NCI-H1436 (cell line): ENCODE results near the gene ARL4D.
"Not testable (repeated sequence)": the region's sequence is repeated elsewhere in the genome, so short reads cannot be mapped to it uniquely, and the experiment has no call there.

ENCODE experiments used
- DNase-seq: peaks from one replicate; lab custom pipeline; 2025; lab: John Stamatoyannopoulos, UW

ARL4D gene, protein sequence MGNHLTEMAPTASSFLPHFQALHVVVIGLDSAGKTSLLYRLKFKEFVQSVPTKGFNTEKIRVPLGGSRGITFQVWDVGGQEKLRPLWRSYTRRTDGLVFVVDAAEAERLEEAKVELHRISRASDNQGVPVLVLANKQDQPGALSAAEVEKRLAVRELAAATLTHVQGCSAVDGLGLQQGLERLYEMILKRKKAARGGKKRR

DNA sequence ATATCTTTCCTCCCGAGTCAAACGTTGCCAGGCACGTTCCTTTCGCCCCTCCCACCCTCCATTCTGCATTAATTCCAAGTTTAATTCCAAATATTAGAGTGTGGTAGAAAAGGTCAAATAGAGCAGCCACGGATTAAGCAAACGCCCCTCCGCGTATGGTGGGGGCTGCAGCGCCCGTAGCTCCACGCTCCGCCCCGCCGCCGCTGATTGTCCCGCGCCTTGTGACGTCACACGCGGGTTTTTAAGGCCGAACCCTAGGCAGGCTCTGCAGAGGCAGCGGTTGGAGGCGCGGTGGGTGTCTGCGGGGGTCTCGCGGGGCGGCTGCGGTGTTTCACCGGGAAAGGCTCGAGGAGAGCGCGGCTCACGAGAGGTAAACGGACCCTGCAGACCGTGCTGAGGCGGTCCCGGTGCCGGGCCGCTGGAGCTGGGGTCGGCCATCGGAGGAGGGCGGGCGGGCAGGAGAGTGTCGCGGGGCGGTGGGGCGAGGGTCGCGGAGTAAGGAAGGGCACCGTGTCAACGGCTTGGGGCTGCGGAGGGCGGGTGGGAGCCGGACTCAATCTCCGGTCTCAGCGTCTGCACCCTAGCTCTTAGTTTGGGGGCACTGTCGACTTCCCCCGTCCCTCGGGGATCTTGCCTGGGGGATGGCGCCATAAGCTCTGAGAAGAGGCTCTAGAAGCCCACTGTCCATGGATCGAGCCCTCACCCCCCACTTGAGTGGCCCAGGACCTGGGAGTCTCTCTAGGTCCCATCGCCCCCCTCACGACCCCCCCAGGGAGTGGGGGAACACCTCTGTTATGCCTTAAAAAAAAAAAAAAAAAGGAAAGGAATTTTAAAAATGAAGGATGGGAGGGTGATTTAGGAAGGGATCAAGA, at the start of gene ARL4D:
TSS of gene ARL4D (plus strand) at position 270 of the 872 bp plus-strand sequence. CDS start 740 bp downstream, outside the sequence.
- peak; percentile 94 for DNase-seq

DNA sequence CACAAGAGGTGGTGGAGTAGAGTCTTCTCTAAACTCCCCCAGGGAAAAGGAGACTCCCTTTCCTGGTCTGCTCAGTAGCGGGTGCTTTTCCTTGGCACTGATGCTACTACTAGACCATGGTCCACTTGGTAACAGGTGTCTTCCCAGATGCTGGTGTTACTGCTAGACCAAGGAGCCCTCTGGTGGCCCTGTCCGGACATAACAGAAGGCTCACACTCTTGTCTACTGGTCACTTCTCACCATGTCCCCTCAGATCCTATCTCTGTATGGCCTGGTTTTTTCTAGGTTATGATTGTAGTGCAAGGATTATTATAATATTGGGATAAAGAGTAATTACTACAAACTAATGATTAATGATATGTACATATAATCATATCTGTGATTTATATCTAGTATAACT, 49.7 kb upstream of the ARL4D start:
- DNase-seq, result no peak

DNA sequence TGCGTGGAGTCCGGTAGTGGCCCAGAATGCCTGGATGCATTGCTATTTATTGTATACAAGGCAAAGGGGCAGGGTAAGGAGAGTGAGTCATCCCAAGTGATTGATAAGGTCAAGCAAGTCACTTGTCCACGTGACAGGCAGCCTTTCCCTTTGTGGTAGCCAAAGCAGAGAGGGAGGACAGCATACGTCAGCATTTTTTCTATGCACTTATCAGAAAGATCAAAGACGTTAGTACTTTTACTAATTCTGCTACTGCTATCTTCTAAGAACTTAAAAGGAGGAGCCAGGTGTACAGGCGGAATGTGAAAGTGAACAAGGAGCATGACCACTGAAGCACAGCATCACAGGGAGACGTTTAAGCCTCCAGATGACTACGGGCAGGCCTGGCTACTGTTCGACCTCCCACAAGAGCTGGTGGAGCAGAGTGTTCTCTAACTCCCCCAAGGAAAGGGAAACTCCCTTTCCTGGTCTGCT, 47.9 kb upstream of the ARL4D start:
- no peak for DNase-seq

DNA sequence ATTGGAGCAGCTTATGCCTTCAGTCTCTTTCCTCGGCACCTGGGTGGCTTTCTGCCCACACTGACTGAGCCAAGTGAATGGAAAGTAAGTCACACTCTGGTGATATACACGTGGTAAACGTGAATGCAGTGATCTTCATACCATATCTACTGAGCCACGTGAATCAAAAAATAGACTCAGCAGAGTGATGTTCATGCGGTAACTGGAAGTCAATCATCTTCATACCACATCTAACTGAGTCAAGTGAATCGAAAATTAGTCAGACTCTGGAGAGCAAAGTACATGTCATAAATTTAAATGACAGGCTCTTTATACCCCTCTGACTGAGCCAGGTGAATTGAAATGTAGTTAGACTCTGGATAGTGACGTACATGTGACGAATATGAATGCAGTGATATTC, 47.1 kb upstream of the ARL4D start:
- DNase-seq, result no peak

DNA sequence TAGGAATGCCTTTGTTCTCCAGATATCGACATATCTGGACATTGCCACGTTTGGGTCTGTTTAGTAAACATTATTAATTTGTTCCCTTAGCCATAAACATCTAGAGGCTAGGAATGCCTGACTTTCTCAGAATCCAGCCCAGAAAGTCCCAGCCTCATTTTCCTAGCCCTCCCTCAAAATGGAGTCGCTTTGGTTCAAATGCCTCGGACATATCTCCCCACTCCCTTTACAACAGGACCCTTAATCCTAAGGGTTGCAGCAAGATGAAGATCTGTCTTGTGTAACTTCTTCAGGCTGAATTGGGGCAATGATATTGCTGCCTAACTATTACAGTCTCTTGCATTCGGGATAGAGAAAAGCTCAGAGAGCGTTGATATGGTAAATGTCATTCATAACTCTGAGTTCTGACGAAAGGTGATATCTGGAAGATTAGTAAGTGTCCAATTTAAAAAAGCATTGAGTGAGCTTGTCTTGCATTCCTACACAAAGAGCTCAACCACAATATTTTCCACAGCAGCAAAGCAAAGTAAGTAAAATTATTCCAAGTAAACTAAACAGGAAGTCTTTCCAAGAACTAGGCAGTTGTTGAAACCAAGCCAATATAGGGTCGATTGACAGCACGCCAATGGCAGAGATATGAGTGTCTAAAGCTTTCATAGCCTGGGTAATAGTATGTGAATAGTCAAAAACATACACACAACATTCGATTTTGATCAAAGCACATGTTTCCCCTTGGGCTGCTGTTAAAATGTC, 46.0 kb upstream of the ARL4D start:
- no peak for DNase-seq

DNA sequence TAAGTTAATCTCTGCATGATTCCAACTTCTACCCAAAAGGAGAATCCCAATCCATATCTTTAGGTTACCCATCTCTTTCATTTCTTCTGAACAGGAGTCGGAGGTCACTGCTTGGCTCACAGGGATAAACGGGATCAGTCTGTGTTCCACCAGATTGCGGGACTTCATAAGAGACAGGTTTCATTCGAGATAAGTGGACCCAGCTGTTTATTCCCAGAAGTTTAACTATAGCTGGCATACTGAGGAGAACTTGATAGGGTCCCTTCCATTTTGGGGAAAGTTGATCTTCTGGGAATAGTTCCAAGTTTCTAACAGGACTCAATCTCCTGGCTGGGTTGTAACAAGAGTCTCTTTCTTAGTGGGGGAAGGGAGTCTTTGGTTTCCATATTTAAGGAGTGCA, 45.4 kb upstream of the ARL4D start:
- no peak for DNase-seq

DNA sequence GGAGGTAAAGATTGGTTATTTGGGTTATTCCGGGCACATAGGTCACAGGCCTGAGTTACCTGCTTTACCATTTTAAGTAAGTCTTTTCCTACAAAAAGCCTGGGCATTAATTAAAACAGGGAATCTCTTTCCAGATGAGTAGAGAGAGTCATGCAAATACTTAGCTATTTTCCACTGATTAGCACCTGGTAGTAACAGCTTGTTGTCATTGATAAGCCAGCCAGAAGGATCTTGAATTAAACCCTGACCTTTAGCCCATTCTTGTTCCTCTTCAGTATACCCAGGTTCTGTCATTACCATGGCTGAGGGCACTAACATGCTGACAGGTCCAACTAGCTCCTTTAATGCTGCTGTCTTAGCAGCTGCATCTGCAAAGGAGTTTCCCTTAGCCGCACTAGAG, 44.4 kb upstream of the ARL4D start:
- DNase-seq, result no peak

DNA sequence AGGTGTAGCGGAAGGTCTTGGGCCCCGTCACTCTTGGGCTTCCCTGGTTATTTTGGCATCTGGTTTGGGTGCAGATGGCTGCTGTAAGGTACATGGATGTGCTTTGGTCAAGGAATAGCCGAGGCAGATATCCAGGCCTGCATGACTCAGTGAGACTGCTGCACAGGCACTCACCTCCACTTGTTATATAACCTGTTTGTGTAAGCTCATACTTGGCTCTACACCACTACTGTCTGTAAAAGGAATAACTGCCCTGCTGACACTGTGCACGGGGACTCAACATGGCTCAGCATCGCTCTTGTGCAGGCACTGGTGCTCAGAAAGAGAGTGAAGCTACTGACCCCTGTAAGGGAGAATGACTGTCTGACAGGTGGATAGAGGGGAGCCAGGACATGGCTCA, 42.3 kb upstream of the ARL4D start:
- DNase-seq, result no peak

DNA sequence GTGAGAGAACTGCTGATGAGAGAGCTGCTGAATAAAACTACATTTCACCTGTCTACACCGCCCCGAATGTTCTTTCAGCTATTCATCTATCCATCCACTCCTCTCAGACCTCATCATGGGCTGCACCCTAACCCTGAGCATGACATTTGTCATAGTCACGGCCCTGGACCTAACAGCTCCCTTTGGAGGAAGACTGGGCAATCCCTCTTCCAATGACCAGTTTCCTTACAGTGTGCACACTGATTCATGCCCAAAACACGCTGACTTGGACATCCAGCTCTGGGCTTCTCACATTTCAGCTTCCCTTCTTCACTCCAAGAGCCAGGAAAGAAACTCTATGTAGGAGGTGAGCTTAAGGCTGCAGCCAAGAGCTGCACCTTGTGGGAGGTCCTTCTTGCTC, 41.8 kb upstream of the ARL4D start:
- no peak for DNase-seq

DNA sequence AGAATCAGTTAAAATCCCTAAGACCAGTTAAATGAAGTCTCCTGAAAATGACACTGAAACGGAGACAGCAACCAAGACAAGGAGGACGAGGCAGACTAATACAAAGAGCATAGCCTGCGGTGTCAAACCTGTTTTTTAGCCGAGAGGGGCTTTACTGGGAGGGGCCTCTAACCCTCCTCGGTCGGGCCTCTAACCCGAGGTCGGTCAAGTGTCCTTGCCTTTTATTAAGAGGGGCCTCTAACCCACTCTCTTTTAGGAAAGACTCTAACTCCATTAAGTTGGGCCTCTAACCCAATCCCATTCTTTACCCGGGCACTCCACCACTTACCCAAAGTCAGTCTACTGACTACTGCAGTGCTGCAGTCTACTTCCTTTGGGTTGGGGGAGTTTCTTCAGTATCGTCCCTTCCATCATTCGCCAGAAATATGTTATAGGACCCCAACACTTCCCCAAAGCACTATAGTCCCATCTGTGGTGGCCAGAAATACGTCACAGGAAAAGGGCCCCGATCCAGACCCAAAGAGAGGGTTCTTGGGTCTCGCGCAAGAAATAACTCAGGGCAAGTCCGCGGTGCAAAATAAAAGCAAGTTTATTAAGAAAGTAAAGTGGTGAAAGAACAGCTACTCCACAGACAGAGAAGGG, 39.2 kb upstream of the ARL4D start:
- DNase-seq, result no peak

DNA sequence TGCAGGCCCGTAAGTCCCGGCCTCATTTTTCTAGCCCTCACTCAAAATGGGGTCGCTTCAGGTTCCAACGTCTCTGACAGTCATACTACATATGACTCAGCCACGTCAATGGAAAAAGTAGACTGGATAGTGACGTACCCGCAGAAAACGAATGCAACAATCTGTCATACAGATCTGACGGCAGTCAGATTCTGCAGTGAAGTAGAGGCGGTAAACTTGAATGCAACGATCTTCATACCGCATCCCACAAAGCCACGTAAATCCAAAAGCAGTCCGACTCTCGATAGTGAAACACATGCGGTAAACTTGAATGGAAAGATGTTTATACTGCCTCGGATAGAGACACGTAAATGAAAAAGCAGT, 38.4 kb upstream of the ARL4D start:
- peak; percentile 91 for DNase-seq

DNA sequence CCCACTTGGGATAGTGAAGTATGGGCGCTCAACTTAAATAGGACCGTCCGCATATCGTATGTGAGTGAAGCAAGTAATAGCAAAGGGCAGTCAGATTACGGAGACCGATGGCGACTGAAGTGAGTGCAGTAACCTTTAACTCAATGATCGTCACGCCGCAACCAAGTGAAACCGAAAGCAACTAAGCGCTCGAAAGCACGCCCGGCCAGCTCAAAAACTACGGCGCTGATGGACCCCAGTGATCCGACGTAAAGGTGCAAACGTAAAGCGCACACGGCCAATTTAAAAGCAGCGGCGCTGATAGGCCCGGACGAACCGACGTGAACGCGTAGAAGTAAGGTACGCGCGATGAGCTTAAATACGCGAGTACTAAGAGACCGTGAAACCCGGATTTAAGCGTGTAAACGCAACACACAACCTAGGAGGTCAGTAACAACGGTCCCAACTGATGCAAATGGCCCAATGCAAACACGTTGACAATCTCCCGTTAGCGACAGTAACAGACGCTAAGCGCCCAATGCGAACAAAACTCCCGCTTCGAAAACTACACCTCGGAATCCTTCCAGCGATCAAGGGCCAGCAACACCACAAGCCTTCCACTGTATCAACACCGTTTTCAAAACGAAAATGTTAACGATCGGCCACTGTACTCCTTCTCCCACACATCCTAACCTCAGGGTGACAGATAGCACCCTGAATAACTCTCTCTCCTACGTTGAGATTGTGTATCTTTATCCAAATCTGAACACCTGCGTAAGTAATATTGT, 37.9 kb upstream of the ARL4D start:
- peak; percentile 100 for DNase-seq

DNA sequence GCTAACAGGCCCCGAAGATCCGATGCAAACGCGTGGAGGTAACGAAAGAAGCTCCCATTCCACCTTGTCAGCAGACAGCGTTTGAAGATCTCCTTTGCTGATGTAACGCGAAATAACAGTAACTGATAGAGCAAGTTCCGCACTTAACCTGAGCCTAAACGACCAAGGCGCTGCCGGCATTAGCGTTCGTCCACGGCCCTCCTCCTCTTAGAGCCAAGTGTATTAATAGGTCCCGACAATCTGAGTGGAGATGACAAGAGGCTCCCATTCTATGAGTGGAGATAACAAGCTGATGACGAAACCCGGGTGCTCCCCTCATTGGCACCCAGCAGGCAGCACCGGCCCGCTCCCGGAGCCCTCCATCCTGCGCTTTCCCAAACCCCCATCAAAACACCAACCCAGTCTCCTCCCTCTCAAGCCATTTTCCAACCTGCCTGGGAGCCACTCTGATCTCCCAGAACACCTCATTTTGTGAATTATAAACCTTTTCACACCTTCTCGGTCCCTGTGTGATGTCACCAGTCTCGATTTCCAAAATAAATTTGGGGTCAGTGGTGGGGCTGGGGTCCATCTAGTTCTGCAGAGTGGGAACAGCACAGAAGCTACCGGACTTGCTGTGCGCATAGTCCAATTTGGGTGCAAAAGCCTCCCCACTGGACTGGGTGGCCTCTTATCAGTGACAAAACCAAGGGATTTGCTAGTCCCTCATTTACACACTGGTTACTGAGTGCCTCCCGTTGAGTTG, 35.4 kb upstream of the ARL4D start:
- DNase-seq, result no peak

DNA sequence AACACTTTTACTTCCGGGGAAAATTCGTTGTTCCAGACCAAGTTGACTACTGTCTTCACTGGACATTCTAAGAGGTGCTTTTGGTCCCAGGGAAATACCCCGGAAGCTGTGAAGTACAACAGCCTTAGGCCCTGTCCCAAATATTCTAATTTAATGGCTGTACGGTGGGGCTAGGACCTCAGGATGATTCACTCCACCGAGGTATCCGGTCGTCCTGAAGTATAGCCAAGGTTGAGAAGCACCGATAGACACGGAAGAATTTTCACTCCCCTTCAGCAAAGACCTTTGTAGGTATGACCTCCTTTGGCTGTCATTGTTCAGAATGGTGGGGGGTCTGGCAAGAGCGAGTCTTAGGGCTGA, 34.9 kb upstream of the ARL4D start:
- DNase-seq, result no peak

DNA sequence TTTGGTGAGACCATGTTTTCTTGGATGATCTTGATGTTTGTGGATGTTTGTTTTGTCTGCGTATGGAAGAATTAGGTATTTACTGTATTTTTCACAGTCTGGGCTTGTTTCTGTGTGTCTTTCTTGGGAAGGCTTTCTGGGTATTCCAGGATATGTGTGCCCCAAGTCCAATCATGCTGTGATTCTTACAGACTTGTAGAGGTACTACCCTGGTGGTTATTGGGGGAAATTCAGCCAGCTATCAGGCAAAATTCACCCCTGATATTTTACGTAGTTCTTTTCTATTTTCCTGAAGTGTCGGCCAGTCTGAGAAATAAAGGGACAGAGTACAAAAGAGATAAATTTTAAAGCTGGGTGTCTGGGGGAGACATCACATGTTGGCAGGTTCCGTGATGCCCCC, 33.4 kb upstream of the ARL4D start:
- DNase-seq, result no peak

DNA sequence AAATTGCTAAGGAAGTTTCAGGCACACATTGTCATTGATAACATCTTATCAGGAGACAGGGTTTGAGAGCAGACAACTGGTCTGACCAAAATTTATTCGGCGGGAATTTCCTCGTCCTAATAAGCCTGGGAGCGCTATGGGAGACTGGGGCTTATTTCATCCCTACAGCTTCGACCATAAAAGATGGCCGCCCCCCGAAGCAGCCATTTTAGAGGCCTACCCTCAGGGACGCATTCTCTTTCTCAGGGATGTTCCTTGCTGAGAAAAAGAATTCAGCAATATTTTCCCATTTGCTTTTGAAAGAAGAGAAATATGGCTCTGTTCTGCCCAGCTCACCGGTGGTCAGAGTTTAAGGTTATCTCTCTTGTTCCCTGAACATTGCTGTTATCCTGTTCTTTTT, 32.9 kb upstream of the ARL4D start:
- DNase-seq, result not testable (repeated sequence)

DNA sequence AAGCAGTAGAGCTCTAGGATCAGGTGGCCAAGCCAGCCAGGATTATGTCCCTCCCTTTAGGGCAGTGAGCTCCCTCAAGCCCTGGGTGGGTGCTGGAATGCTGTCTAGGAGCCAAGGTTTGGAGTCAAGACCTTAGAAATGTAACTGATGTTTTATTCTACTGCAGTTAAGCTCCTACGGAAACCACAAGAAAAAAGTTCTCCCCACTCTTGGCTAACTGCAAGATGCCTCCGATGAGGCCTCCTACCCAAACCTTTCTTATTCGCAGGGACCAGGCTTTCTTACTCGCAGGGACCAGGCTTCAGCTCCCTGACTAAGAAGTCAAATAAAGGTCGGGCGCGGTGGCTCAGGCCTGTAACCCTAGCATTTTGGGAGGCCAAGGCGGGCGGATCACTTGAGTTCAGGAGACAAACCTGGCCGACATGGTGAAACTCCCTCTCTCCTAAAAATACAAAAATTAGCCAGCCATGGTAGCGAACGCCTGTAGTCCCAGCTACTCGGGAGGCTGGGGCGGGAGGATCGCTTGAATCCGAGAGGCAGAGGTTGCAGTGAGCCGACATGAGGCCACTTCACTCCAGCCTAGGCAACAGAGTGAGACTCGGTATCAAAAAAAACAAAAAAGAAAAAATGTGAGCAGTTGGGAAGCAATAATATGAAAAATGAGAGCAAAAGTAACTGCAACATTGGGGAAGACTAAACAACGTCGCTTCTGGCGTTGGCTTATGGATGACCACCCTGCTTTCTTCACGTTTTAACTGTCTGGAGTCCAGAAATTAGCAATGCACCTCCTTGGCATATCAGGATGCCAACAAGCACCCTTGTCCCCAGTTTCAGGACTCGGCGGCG, 31.7 kb upstream of the ARL4D start:
- no peak for DNase-seq

DNA sequence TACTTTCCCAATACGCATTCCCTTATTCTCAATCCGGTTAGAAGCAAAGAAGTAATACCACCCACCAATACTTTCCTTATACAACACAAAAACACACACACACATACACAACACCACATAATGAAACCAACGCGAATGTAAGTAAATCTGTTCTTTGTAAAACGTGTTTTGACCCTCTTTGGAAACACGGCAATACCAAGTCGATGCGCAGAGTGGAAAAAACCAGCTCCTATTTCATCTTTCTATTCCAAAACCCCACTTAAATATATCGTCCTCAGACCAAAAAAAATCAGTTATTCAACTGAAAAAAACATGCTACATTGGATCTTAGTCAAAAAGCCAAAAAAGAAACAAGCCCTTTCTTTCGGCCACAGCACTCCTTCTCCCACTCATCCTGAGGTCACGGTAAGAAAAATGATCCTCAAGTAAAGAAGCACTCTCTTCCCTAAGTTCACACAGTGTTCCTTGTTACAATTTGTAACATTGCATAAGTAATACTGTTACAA, 31.0 kb upstream of the ARL4D start:
- peak; percentile 94 for DNase-seq

DNA sequence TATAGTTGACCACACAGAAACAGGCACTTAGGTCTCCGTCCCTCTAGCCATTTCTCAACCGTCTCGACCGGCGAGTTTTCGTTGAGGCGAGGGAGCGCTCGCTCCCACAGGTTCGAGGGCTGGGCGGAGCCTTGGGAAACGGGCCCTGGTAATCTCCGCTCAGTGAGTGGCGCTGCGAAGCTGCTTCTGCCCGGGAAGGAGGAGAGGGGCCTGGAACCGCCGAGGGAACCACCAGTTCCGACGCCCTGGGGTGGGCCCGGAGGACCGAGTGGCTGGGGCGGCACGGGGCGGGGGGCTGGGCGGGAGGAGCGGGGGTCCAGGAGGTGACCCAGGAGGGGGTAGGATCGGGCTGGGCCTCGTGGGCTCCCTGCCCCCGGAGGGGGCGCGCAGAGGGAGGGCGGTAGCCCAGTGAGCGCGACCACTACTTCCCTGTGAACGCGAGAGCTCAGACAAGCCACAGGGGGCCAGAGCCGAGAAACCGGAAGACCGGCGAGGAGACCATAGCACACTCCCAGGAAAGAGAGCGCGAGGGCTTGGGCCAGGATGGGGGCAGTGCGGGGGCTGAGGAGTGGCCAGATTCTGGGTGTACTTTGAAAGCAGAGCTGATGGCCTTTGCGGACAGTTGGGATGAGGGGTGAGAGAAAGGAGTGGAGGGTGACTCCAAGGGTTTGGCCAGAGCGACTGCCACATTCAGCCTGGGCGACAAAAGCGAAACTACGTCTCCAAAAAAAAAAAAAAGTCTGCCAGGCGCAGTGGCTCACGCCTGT, 29.9 kb upstream of the ARL4D start:
- DNase-seq, result peak; percentile 90
